ENCODE results near the gene E2F3.
"Not testable (repeated sequence)": the region's sequence is repeated elsewhere in the genome, so short reads cannot be mapped to it uniquely, and the experiment has no call there.

Gene E2F3

GRCh38 chr6:20458027-20458894 is 56.6 kb downstream of the E2F3 start:
- in situ Hi-C loops (cut with MboI; ENCODE audit: low pct_unique_long_range_greater_than_20kb, low sequenced_read_pairs), result no loop called here
- peak; percentile 29 for DNase-seq

GRCh38 chr6:20459682-20460081 is 58.0 kb downstream of the E2F3 start:
- DNase-seq, result no peak
- in situ Hi-C loops (cut with MboI; ENCODE audit: low pct_unique_long_range_greater_than_20kb, low sequenced_read_pairs), result no loop called here

- no peak for DNase-seq
- in situ Hi-C loops (cut with MboI; ENCODE audit: low pct_unique_long_range_greater_than_20kb, low sequenced_read_pairs), result no loop called here
These were observed 59.9 kb downstream of the E2F3 start for GRCh38 chr6:20461576-20461975.

DNA sequence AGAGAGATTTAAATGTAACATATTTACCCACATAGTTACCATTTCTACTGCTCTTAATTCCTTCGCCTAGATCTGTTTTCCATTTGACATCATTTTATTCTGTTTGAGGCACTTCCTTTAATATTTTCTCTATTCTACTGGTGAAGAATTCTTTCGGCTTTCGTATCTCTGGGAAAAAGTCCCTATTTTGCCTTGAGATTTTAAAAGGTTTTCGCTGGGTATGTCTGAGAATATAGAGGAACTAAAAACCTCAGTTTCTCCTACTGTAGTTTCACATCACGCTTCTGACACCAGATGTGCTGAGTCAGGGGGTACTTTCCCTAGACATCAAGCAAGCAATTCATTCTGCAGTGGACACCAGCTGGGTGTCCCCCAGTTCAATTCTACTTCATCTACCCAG is 61.7 kb downstream of the E2F3 start:
- in situ Hi-C loops (cut with MboI; ENCODE audit: low pct_unique_long_range_greater_than_20kb, low sequenced_read_pairs), result no loop called here
- DNase-seq, result no peak

DNA sequence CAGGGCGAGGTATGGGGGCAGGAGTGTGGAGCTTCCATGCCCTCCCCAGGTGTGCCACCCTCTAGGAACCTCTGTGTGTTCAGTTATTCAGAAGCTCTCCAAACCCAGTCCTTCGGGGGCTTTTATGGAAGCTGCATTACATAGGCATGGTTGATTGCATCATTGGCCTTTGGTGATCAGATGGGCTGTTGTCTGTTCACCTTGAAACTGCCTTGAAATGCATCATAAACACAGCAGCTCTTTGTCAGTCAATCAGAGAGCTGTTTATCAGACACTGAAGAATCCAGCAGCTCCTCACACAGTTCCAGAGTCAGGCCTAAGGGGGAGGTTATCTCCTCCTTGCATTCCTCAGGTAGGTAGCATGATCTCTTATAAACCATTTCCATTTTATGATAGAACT is 62.4 kb downstream of the E2F3 start:
- in situ Hi-C loops (cut with MboI; ENCODE audit: low pct_unique_long_range_greater_than_20kb, low sequenced_read_pairs), result no loop called here
- DNase-seq, result no peak

DNA sequence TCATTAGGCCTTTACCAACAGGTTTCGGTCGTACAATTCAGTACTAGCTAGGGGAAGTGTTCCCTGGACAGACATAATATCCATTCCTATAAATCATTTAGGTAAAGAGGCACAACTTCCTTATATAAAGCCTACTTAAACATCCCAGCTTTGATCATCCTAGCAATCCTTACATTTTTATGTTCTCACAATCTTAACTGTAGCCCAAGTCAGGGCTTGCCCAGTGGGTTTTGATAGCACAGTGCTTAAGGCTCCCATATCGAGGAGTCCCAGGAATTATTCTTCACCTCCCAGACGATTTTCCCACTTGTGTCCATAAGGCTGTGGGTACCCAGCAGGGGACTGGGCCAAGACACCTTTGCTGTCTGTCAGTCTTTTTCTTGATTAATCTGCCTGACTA is 63.2 kb downstream of the E2F3 start:
- DNase-seq, result no peak
- in situ Hi-C loops (cut with MboI; ENCODE audit: low pct_unique_long_range_greater_than_20kb, low sequenced_read_pairs), result no loop called here

DNA sequence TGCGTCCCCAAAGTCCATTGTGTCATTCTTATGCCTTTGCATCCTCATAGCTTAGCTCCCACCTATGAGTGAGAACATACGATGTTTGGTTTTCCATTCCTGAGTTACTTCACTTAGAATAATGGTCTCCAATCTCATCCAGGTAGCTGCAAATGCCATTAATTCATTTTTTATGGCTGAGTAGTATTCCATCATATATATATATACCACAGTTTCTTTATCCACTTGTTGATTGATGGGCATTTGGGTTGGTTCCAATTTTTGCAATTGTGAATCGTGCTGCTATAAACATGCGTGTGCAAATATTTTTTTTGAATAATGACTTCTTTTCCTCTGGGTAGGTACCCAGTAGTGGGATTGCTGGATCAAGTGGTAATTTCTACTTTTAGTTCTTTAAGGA is 63.9 kb downstream of the E2F3 start:
- DNase-seq; in situ Hi-C loops (cut with MboI; ENCODE audit: low pct_unique_long_range_greater_than_20kb, low sequenced_read_pairs): not testable (repeated sequence)

GRCh38 chr6:20467437-20467836 is 65.8 kb downstream of the E2F3 start:
- in situ Hi-C loops (cut with MboI; ENCODE audit: low pct_unique_long_range_greater_than_20kb, low sequenced_read_pairs), result no loop called here
- no peak for DNase-seq

GRCh38 chr6:20468209-20468608 is 66.5 kb downstream of the E2F3 start:
- DNase-seq, result no peak
- in situ Hi-C loops (cut with MboI; ENCODE audit: low pct_unique_long_range_greater_than_20kb, low sequenced_read_pairs), result no loop called here

DNA sequence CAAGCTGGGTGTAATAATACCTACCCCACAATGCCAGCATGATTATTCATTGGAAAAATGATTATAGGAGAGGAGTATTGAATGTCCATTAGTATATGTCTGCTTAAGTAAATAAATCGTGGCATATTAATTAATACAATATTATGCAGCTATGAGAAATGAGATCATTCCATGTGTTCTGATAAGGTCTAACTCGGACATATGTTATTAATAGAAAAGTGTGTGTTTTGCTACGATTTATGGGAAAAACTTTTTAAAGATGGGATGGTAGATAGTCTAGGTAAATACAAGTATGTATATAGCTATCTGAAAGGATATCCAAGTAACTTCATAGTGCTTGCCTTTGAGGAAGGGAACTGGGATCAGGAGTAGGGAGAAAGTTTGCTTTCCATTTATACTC is 71.1 kb downstream of the E2F3 start:
- in situ Hi-C loops (cut with MboI; ENCODE audit: low pct_unique_long_range_greater_than_20kb, low sequenced_read_pairs), result no loop called here
- no peak for DNase-seq

DNA sequence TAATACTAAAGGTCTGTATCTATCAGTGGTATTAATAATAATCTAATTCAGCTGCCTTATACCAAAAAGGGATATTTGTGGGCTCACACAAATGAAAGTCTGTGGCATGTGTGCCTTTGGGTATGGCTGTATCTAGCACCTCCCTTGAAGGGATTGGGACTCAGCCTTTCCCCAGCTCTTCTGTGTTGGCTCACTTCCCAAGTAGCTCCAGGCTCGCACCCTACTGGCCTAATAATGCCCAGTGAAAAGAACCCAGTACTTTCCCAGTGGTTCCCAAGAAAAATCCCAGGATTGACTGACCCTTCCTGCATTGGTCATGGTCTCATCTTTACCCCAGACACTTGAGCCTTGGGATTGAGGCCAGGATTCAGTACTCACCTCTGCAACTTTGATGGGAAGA is 71.8 kb downstream of the E2F3 start:
- in situ Hi-C loops (cut with MboI; ENCODE audit: low pct_unique_long_range_greater_than_20kb, low sequenced_read_pairs), result no loop called here
- no peak for DNase-seq

GRCh38 chr6:20474874-20475542 is 73.3 kb downstream of the E2F3 start:
- DNase-seq, result peak; percentile 32
- in situ Hi-C loops (cut with MboI; ENCODE audit: low pct_unique_long_range_greater_than_20kb, low sequenced_read_pairs), result no loop called here

DNA sequence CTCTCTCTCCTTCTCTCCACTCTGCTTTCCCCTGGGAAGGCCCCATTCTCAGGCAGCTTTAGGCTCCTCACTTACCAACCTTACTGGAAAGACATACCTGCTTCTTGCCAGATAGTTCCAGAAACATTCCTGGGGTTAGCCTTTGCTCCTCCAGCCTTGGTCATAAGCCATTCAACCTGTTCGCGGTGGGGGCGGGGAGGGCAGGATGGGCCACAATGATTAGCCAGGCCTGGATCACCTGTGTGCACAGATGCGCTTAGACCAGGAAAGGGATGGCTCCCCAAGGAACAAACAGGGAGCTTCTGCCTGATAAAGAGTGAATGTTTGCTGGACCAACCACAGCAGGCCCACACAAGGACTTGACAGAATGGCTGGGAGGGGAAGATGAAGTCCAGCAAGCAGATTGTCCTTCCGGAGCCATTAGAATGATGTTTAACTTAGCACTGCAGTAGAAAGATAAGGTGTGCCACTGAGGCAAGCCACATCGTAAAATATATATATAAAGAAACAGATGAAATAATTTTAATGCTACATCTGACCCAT is 74.9 kb downstream of the E2F3 start:
- no peak for DNase-seq
- in situ Hi-C loops (cut with MboI; ENCODE audit: low pct_unique_long_range_greater_than_20kb, low sequenced_read_pairs), result no loop called here

DNA sequence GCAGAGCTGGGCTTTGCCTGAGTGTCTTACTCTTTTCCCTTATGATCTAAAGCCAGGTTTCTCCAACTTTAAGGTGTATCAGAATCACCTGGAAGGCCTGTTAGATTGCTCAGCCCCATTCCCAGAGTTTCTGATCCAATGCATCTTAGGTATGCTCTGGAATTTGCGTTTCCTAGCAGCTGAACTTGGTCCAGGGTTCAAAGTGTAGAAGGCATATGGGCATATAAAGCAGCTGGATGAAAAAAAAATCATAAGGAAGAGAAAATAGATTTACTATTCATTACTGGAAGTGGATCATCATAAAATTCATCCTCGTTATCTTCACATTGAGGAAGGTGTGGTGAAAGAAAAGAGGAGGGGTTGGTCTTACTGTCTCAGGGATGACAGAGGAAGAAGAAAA is 75.8 kb downstream of the E2F3 start:
- in situ Hi-C loops (cut with MboI; ENCODE audit: low pct_unique_long_range_greater_than_20kb, low sequenced_read_pairs), result no loop called here
- no peak for DNase-seq

DNA sequence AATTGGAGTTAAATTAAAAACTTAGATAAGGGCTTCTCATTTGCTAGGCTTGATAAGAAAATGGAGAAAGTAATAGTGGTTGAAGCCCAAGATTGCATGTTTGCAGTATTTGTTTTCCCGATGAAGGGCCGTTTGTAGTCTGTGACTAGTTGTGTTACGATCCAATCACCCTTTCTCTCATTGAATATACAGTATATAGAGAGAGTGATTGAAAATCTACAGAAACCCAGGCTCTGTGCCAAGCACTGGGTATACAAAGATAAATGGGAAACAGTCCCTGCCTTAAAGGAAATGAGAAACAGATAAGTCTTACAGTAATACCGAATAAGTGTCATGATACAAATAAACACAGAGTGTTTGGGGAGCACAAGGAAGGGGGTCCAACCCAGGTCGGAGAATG is 77.4 kb downstream of the E2F3 start:
- in situ Hi-C loops (cut with MboI; ENCODE audit: low pct_unique_long_range_greater_than_20kb, low sequenced_read_pairs), result no loop called here
- DNase-seq, result no peak

- in situ Hi-C loops (cut with MboI; ENCODE audit: low pct_unique_long_range_greater_than_20kb, low sequenced_read_pairs), result no loop called here
- DNase-seq, result no peak
These were observed 77.8 kb downstream of the E2F3 start for GRCh38 chr6:20479526-20479925.

DNA sequence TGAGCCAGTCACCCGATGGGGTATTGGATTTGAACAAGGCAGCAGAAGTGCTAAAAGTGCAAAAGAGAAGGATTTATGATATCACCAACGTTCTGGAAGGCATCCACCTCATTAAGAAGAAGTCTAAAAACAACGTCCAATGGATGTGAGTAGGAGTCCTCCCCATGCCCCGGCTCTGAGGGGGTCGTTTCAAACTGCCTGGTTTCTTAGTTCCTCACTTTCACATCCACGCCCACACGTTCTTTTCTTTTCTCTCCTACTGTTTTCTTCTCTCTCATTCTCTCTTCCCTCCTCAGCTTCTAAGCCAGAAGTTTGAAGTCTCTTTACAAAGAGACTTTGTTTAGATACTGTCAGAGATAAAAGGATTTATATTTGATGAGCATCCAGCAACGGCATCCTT is 79.6 kb downstream of the E2F3 start:
- DNase-seq, result no peak
- in situ Hi-C loops (cut with MboI; ENCODE audit: low pct_unique_long_range_greater_than_20kb, low sequenced_read_pairs), result no loop called here

DNA sequence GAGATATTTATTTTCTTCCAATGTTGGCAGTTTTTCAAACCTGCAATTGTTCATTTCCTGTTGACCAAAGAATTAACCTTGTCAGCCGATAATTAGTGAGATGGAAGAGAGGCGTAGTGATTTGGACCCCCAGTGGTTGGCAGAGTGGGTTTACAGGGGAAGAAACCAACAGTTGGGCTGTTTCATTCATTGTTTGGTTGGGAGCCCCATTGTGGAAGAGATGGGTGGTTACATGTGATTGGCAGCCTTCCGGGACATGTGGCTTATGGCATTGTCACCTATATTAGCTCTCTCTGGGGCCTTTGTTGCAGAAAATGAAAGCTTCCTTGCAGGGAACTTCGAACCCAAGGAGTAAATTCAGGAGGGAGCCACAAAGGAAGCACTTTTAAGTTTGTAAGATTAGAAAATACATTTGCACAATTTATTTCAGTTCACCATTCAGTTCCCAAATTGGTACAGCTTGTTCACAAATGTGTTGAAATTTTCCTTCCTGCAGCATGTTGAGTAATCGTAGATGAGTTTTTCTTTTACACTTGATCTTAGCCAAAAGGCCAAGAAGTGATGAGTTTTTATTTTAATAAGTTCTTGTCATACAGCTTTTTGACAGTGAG is 82.3 kb downstream of the E2F3 start:
- in situ Hi-C loops (cut with MboI; ENCODE audit: low pct_unique_long_range_greater_than_20kb, low sequenced_read_pairs), result no loop called here
- no peak for DNase-seq

- no peak for DNase-seq
- in situ Hi-C loops (cut with MboI; ENCODE audit: low pct_unique_long_range_greater_than_20kb, low sequenced_read_pairs), result no loop called here
These were observed 85.0 kb downstream of the E2F3 start for GRCh38 chr6:20486641-20487040.

Data from KBM-7 (cell line).